CD4-positive, alpha-beta T cell treated with Interleukin-15 for 4 hours (primary cell): ENCODE data around the gene TMEM115.

ENCODE experiments used
- DNase-seq: peaks from one replicate; pipeline ENCODE4 v3.0.0-alpha.2; 2020; ENCODE audit warnings: low spot score

The TMEM115 gene

DNA sequence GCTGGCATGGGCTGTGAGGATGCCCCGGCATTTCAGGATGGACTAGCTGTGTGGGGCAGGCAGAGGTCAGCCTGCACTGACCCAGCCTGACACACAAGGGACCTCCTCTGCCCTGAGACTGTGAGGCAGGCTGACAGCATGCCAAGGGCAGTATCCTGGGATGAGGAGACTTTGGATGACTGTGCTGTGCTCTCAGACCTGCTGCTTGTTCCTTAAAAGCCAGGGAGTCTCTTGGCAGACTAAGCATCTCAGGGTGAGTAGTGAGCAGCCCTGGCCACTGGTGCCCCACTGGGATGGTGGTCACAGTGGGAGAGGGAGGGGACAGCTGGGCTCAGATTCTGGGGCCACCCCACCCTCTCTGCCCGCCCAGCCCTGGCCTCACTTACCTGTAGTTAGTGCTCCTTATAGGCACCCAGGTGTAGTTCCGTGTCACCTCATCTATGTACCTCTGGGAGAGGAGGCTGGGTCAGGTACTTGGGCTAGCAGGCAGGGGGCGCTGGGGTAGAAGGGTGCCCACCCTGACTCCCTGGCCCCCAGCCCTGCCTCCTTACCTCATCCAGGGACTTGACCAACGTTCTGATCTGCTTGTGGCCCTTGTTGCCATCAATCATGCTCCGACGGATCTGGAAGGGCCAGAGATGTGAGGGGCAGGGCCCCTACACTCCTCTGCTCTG lies 16.1 kb upstream of the TMEM115 start:
- DNase-seq: no peak

GRCh38 chr3:50374363-50375257 lies 15.3 kb upstream of the TMEM115 start:
- no peak for DNase-seq

- DNase-seq: no peak
These were observed 14.1 kb upstream of the TMEM115 start for GRCh38 chr3:50373146-50374051.

- DNase-seq: no peak
These were observed 13.0 kb upstream of the TMEM115 start for GRCh38 chr3:50372349-50372748.

- no peak for DNase-seq
These were observed 11.9 kb upstream of the TMEM115 start for GRCh38 chr3:50371133-50371685.

DNA sequence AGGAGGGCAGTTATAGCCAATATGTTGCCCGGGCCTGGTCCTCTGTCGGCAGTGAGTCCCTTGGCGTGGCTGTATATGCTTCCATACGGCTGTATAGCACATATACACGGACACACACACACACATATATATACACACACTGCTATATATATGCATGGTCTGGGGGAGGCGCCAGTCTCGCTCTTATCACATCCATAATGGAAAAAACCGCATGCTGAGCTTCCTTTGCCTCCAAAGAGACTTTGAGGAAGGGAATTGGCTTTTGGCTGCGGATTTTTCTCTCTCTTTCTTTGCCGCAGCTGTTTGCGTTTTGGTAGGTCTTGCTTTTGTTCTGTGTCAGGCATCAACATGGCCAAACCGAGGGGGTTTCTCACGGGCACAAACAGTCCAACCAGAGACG lies 11.3 kb upstream of the TMEM115 start:
- no peak for DNase-seq

- DNase-seq: no peak
These were observed 9.8 kb upstream of the TMEM115 start for GRCh38 chr3:50369012-50369670.

DNA sequence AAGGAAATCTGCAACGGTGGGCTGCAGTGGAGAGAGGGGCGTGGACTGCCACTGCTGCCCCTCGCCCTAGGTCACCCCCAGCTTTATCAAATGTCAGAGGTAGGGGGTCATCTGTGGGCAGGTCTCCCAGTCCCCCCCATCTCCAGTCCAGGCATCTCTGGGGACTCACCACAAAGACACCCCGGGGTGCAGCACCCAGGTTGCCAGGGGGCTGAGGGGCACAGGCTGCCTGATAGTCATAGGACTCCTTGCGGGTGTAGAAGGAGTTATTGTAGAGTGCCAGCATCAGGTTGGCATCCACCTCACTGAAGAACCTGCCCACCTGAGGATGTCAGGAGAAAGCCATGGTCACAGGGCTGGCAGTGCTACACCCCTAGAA lies 6.5 kb upstream of the TMEM115 start:
- DNase-seq: no peak

DNA sequence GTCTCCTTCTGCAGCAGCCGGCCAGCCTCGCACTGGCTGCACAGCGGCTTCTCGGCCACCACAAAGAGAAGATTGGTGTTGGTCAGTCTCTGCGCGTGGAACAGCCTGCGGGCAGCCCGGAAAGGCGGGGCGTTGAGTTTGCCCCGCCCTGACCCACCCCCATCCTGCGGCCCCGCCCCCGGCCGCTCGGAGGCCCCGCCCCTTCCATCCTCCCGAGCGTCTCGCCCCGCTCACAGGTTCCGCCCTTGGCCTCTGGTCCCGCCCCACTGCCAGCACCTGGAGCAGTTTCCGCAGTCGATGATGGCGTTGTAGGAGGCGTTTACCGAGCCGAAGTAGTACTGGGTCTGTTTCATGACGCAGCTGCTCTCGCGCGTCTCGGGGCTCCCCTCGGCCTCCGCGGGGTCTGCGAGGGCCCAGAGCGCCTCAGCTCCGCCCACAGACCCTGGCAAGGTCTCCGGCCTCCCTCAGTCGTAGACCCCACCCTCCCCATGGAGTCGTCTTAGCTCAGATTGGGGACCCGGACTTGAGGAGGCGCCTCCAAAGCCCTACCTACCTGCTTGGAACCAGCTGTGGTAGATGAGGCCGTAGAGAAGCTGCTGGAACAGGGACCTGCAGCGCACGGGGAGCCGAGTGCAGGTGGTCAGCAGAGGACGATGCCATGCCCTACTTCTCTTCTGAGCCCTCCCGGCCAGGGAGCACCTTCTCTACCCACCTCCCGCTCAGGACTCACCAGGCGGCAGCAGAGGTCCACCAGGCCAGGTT lies 5.9 kb upstream of the TMEM115 start:
- DNase-seq: peak; percentile 94

GRCh38 chr3:50364573-50365079 lies 5.3 kb upstream of the TMEM115 start:
- no peak for DNase-seq

GRCh38 chr3:50359760-50360110 lies 414 bp upstream of the TMEM115 start:
- no peak for DNase-seq

- DNase-seq: no peak
These were observed 888 bp downstream of the TMEM115 start for GRCh38 chr3:50358355-50358910.

DNA sequence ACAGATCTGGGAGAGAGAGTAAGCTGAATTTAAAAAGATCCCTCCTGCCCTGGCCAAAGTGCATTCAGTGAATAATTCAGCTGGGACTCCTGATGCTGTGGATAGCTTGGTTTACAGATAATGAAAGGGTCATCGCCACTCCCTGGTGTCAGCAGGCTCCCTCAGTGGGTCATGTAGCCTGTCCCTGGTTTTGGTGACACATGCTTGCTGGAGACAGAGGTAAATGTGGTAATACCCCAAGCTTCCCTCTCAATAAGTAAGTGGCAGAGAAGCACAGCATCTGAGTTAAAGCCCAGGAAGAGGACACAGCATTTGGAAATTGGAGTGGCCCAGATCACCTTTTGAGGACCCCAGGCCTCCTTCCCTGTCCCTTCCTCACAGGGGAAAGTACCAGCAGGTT lies 1.8 kb downstream of the TMEM115 start:
- DNase-seq: no peak

- no peak for DNase-seq
These were observed 2.8 kb downstream of the TMEM115 start for GRCh38 chr3:50356553-50356952.

GRCh38 chr3:50355829-50356552 lies 3.3 kb downstream of the TMEM115 start:
- no peak for DNase-seq

- no peak for DNase-seq
These were observed 4.5 kb downstream of the TMEM115 start for GRCh38 chr3:50354850-50355249.

- DNase-seq: no peak
These were observed 5.0 kb downstream of the TMEM115 start for GRCh38 chr3:50354186-50354764.

DNA sequence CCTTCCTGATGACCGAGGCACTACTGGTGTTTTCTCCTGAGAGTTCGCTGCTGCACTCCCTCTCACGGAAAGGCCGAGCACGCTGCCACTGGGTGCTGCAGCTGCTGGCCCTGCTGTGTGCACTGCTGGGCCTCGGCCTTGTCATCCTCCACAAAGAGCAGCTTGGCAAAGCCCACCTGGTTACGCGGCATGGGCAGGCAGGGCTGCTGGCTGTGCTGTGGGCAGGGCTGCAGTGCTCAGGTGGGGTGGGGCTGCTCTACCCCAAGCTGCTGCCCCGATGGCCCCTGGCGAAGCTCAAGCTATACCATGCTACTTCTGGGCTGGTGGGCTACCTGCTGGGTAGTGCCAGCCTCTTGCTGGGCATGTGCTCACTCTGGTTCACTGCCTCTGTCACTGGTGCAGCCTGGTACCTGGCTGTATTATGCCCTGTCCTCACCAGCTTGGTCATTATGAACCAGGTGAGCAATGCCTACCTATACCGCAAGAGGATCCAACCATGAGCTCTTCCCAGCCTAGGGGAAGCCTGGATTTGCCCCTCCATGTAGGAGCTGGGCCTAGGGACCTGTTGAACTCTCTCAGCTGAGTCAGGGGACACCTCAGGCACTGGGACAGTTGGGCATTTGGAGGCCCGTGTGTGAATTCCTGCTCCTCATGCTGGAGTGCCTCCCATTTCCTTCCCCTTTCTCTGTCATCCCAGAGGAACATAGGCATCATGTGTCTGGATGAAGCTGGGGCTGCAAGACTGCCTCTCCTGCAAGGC lies 5.9 kb downstream of the TMEM115 start:
- DNase-seq: no peak

- DNase-seq: no peak
These were observed 6.5 kb downstream of the TMEM115 start for GRCh38 chr3:50352781-50353180.
